ENCODE data around the gene SH3BGRL2. TPM values are rescaled to one million over a fixed set of nuclear protein-coding genes. Genes with fewer than 3 reads are reported as not detected.

Gene SH3BGRL2
- total RNA-seq, 3 donors from 2014 or later, result 63.2 to 158 (median 127) TPM

DNA sequence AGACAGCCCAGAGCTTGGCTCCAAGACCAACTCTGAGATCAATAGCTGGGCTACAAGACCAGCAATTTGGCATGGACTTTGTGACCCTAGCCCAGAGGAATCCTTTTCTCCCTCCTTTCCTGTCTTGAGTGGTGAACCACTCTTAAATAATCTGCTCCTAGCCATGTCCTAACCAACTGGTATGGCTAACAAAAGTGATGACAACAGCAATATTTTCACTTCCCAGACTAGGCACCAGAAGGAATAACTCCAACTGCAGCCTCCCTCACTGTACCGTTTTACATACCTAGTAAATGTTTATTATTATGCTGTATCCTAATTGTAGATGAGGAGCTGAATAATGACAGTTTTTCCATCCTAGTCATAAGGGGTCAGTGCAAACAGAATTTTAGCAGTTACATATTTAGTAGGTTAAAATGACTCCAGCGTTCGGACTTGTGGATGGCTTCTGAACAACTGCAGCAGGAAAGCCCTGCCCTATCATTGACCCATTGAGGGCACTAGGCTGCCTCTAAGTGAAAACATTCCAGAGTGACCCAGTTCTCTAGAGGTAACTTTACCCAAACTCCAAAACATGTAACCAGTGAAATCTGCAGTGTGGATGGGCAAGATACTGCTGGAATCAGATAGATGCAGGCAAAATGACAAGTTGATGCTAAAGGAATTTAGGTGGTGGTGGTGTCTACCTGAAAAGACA is 77.1 kb downstream of the SH3BGRL2 start:
- intact Hi-C loops (cut with DNase I, micrococcal nuclease), result loop anchor here in 1 of 2 donors (10.0 kb wide), 1 partner anchor 133 kb away; no protein-coding TSS in a partner anchor
- no peak overlapping the region for H3K4me3 ChIP-seq
- DNase-seq, result no peak
- no peaks in the 10 kb centered on the region for H3K9me3 ChIP-seq
- TF ChIP-seq, protein P1, sequence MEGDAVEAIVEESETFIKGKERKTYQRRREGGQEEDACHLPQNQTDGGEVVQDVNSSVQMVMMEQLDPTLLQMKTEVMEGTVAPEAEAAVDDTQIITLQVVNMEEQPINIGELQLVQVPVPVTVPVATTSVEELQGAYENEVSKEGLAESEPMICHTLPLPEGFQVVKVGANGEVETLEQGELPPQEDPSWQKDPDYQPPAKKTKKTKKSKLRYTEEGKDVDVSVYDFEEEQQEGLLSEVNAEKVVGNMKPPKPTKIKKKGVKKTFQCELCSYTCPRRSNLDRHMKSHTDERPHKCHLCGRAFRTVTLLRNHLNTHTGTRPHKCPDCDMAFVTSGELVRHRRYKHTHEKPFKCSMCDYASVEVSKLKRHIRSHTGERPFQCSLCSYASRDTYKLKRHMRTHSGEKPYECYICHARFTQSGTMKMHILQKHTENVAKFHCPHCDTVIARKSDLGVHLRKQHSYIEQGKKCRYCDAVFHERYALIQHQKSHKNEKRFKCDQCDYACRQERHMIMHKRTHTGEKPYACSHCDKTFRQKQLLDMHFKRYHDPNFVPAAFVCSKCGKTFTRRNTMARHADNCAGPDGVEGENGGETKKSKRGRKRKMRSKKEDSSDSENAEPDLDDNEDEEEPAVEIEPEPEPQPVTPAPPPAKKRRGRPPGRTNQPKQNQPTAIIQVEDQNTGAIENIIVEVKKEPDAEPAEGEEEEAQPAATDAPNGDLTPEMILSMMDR (IDR thresholded peaks at IDR 0.05), result no peak
- ATAC-seq, result no peak
- no peaks in the 10 kb centered on the region for H3K36me3 ChIP-seq (ENCODE audit: low read depth)
- no peaks in the 10 kb centered on the region for H3K4me1 ChIP-seq (ENCODE audit: low read depth)

DNA sequence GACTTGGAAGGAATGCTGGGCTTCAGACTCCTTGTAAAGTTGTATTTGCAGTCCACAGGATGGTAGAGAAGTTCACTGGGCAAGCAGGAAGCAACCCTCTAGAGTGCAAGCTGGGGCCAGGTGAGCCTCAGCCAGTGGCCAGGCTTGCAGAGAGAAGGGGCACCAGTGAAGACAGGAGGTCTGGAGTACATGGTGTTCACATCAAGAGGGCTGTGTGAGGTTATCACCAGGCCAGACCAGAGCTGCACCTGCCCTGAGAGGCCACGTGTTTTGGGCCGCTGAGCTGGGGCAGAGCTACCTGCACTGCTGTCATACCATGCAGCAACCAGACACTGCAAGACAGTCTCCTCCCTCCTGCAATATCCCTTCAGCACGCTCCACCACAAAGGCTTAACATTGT is 79.0 kb downstream of the SH3BGRL2 start:
- peak in 2 of 3 donors; percentile 28 to 45 for DNase-seq
- TF ChIP-seq, protein P1 (IDR thresholded peaks at IDR 0.05), result no peak

DNA sequence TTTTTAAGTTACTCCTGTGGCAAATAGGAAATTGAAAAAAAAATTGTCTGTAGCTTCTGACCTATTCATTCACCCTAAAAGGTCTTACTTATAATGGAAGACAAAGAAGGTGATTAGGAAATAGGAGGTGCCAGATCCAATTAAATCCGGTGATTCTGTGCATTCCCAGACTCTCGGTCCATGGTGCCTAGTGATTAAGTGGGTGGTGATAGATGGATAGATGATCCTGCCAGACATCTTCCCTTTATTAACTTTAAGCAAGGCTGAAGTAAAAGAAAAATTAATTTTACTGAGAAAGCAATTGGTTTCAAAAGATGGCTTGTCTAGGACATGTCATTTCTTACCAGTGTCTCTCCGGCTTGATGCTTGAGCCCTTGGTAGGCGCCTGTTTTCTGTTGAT is 80.0 kb downstream of the SH3BGRL2 start:
- no peaks in the 10 kb centered on the region for H3K36me3 ChIP-seq (ENCODE audit: low read depth)
- TF ChIP-seq, protein P1 (IDR thresholded peaks at IDR 0.05), result no peak
- H3K9me3 ChIP-seq, result no peaks in the 10 kb centered on the region
- ATAC-seq (no peak), DNase-seq (no peak)
- intact Hi-C loops (cut with DNase I, micrococcal nuclease), result no loop called here
- no peaks in the 10 kb centered on the region for H3K4me1 ChIP-seq (ENCODE audit: low read depth)
- H3K4me3 ChIP-seq, result no peak overlapping the region

More for the DNA sequence above, 79.0 kb downstream of the SH3BGRL2 start:
- Histone ChIP-seq H3K36me3 (ENCODE audit: low read depth) (no peaks in the 10 kb centered on the region), H3K4me3 (no peak overlapping the region), H3K4me1 (ENCODE audit: low read depth) (no peaks in the 10 kb centered on the region), H3K9me3 (no peaks in the 10 kb centered on the region)
- peak; percentile 72 for ATAC-seq
- intact Hi-C loops (cut with DNase I, micrococcal nuclease), result no loop called here

DNA sequence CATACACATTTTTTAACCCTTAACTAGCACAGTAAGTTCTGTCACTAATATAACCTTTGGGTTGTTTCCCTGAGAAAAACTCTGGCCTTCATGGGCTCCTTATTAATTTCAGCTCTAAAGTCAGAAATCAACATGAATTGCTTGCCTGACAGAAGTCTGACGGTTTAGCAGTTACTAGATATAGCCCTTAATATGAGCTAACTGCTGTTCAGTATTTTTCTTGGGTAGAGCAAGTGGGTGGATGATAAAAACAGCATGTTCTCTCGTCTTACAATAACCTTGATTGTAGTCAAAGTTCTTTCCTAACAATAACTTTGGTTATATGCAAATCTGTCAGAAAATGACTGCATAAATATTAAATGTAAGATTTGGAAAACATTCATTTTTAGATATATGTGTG is 81.0 kb downstream of the SH3BGRL2 start:
- ATAC-seq (no peak), DNase-seq (no peak)
- Histone ChIP-seq H3K36me3 (ENCODE audit: low read depth) (no peaks in the 10 kb centered on the region), H3K9me3 (no peaks in the 10 kb centered on the region), H3K4me3 (no peak overlapping the region), H3K4me1 (ENCODE audit: low read depth) (no peaks in the 10 kb centered on the region)
- TF ChIP-seq, protein P1 (IDR thresholded peaks at IDR 0.05), result no peak
- intact Hi-C loops (cut with DNase I, micrococcal nuclease), result no loop called here

- Histone ChIP-seq H3K36me3 (ENCODE audit: low read depth) (no peaks in the 10 kb centered on the region), H3K4me3 (no peak overlapping the region), H3K9me3 (no peaks in the 10 kb centered on the region), H3K4me1 (ENCODE audit: low read depth) (no peaks in the 10 kb centered on the region)
- DNase-seq, result no peak
- no peak for ATAC-seq
- intact Hi-C loops (cut with DNase I, micrococcal nuclease), result no loop called here
- TF ChIP-seq, protein P1 (IDR thresholded peaks at IDR 0.05), result no peak
These were observed 81.5 kb downstream of the SH3BGRL2 start for GRCh38 chr6:79712616-79713135.
